CD4-positive, alpha-beta T cell treated with Interferon alpha-2 for 1 hour (primary cell): ENCODE data around the gene TET2.
A peak's percentile ranks its signal among the peaks of the same experiment; 100 is the strongest.

ENCODE experiments used
- DNase-seq, 2 donors: peaks; one replicate each; pipeline ENCODE4 v3.0.0-alpha.2; 2020 to 2022

Gene TET2

GRCh38 chr4:105305019-105305836, 158.6 kb downstream of the TET2 start:
- no peak for DNase-seq

GRCh38 chr4:105306158-105306781, 159.6 kb downstream of the TET2 start:
- peak; percentile 28 to 50 for DNase-seq

GRCh38 chr4:105306820-105307219, 160.1 kb downstream of the TET2 start:
- DNase-seq = no peak

- no peak for DNase-seq
Measured at GRCh38 chr4:105318486-105318885, 171.8 kb downstream of the TET2 start.

GRCh38 chr4:105327222-105327621, 180.5 kb downstream of the TET2 start:
- DNase-seq = no peak

GRCh38 chr4:105327956-105328355, 181.3 kb downstream of the TET2 start:
- no peak for DNase-seq

GRCh38 chr4:105329081-105329480, 182.4 kb downstream of the TET2 start:
- no peak for DNase-seq
